Hepatocyte (in vitro differentiated cells): ENCODE results near the gene GRK5. TPM values are rescaled to one million over a fixed set of nuclear protein-coding genes. Genes with fewer than 3 reads are reported as not detected.

Source experiments
- DNase-seq: peaks from one replicate; pipeline ENCODE4 v3.0.0-alpha.2; 2016; ENCODE audit warnings: low spot score
- H2AFZ ChIP-seq: fragments of 200-600 bp; sonication (generic); 2 replicates; pipeline ENCODE4 v1.6.0; 2016; ENCODE audit warnings: antibody characterized with exemption, mild to moderate bottlenecking
- H3K27ac ChIP-seq: fragments of 200-600 bp; sonication (generic); 2 replicates; pipeline ENCODE4 v1.5.1; 2016; ENCODE audit warnings: mild to moderate bottlenecking
- H3K27me3 ChIP-seq: fragments of 200-600 bp; sonication (generic); 2 replicates; pipeline ENCODE4 v1.6.1; 2016
- H3K36me3 ChIP-seq: fragments of 200-600 bp; sonication (generic); replicated peaks from 2 replicates; pipeline ENCODE4 v1.5.1; 2016; ENCODE audit warnings: low read depth; ENCODE audit not compliant: insufficient read depth
- H3K4me1 ChIP-seq: fragments of 200-600 bp; sonication (generic); 2 replicates; pipeline ENCODE4 v1.5.1; 2016; ENCODE audit warnings: mild to moderate bottlenecking, moderate library complexity; ENCODE audit not compliant: insufficient read depth
- H3K4me2 ChIP-seq: fragments of 200-600 bp; sonication (generic); 2 replicates; pipeline ENCODE4 v1.6.0; 2016
- H3K4me3 ChIP-seq: fragments of 200-600 bp; sonication (generic); 2 replicates; pipeline ENCODE4 v1.5.1; 2016; ENCODE audit warnings: mild to moderate bottlenecking
- H3K79me2 ChIP-seq: fragments of 200-600 bp; sonication (generic); 2 replicates; pipeline ENCODE4 v1.6.0; 2017; ENCODE audit warnings: mild to moderate bottlenecking
- H3K9me2 ChIP-seq: fragments of 200-600 bp; sonication (generic); replicated peaks from 2 replicates; pipeline ENCODE4 v1.6.0; 2017; ENCODE audit warnings: mild to moderate bottlenecking; ENCODE audit not compliant: insufficient read depth
- H3K9me3 ChIP-seq: fragments of 200-600 bp; sonication (generic); 2 replicates; pipeline ENCODE4 v1.5.1; 2016; ENCODE audit warnings: low read depth, mild to moderate bottlenecking
- H4K20me1 ChIP-seq: fragments of 200-600 bp; sonication (generic); 2 replicates; pipeline ENCODE4 v1.6.0; 2016; ENCODE audit warnings: mild to moderate bottlenecking; ENCODE audit not compliant: insufficient read depth, poor library complexity, severe bottlenecking
- CTCF ChIP-seq: fragments of 200-600 bp; sonication (generic); IDR thresholded peaks from 2 replicates; pipeline ENCODE4 v1.5.1; 2016; ENCODE audit warnings: antibody characterized with exemption, mild to moderate bottlenecking; ENCODE audit not compliant: poor library complexity
- EZH2 ChIP-seq: fragments of 200-600 bp; sonication (generic); IDR thresholded peaks from 2 replicates; pipeline ENCODE4 v1.6.1; 2016; ENCODE audit warnings: antibody characterized with exemption, mild to moderate bottlenecking, borderline replicate concordance
- EZH2phosphoT487 ChIP-seq: fragments of 200-600 bp; sonication (generic); IDR thresholded peaks from one replicate; pipeline ENCODE4 v1.6.1; 2018; ENCODE audit warnings: antibody characterized with exemption, mild to moderate bottlenecking, low read depth, moderate library complexity; ENCODE audit not compliant: unreplicated experiment, severe bottlenecking
- WGBS: methylation state at CpG from one replicate; pipeline ENCODE4 v1.1.6; 2016; ENCODE audit warnings: low lambda C conversion rate; ENCODE audit errors: missing lambda C conversion rate; 5-methylcytosine and 5-hydroxymethylcytosine counted together
- polyA plus RNA-seq: library from polyadenylated mRNA; unstranded; fragments of >200 nt; fragmentation: Nextera tagmentation; extraction: Ambion mirVana; gene quantifications from 2 replicates; pipeline ENCODE4 v1.2.1, GENCODE V29; 2016
- total RNA-seq: library from RNA; depleted of rRNA; stranded (reverse); fragments of >200 nt; gene quantifications from 2 replicates; pipeline ENCODE4 v1.2.3, GENCODE V29; 2014

GRK5 gene
- total and polyA plus RNA-seq, 2 experiments from 2014 or later, result 7.6 to 19.9 TPM

DNA sequence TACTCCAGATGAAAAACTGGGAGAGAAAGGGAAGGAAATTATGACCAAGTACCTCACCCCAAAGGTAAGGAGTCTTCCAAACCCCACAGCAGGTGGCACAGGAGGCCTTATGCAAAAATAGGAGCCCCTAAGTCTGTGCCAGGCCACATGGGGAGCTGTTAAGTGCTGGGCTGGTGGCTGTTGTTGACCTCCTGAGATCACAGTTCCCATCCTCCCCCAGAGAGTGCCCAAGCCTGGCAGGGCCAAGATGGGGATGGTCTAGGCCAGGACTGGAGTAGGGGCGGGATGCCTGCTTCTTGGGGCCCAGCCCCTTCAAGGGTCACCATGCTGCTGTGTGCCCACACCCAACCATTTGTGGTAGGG, 189.3 kb downstream of the GRK5 start:
- H3K9me2 ChIP-seq, result no peaks in the 10 kb centered on the region
- no peaks in the 10 kb centered on the region for H3K27me3 ChIP-seq
- H3K4me1 ChIP-seq, result no peaks in the 10 kb centered on the region
- no peak overlapping the region for H3K27ac ChIP-seq
- TF ChIP-seq CTCF (no peak), EZH2phosphoT487 (no peak), EZH2 (no peak)
- no peak overlapping the region for H3K4me3 ChIP-seq
- WGBS, result 92% methylated on average over 1 of the region's 1 CpG
- H3K4me2 ChIP-seq, result no peak overlapping the region
- H3K9me3 ChIP-seq, result no peaks in the 10 kb centered on the region
- no peaks in the 10 kb centered on the region for H4K20me1 ChIP-seq
- no peak for DNase-seq
- H3K36me3 ChIP-seq, result no peaks in the 10 kb centered on the region
- H2AFZ ChIP-seq, result no peak overlapping the region
- no peaks in the 10 kb centered on the region for H3K79me2 ChIP-seq

- no peak for DNase-seq
- H3K4me1 ChIP-seq, result no peaks in the 10 kb centered on the region
- no peaks in the 10 kb centered on the region for H4K20me1 ChIP-seq
Measured at GRCh38 chr10:119397416-119397815, 190.0 kb downstream of the GRK5 start.

DNA sequence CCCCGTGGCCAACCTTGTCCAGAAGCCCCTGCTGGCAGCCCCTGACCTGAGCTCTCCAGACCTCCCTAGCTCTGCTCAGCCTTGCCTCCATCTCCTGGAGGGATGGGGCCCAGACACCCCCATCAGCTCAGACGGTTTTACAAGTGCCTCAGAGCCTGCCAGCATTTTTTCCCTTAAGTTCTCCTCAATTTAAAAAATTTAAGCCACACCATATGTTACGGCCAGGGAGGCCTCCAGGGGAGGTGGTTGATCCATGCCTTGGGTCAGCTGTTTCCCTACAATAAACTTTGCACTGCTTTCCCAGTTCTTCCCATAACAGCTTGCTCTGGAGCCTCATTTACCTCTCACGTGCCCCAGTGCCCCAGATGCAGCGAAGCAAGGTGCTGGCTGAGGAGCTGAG, 191.6 kb downstream of the GRK5 start:
- H3K79me2 ChIP-seq, result no peaks in the 10 kb centered on the region
- no peak overlapping the region for H3K4me3 ChIP-seq
- H3K4me1 ChIP-seq, result no peaks in the 10 kb centered on the region
- no peaks in the 10 kb centered on the region for H3K36me3 ChIP-seq
- WGBS, result 62% methylated on average over 5 of the region's 5 CpGs
- no peaks in the 10 kb centered on the region for H3K27me3 ChIP-seq
- TF ChIP-seq CTCF (no peak), EZH2phosphoT487 (no peak)
- DNase-seq, result peak; percentile 35
- H2AFZ ChIP-seq, result no peak overlapping the region
- no peaks in the 10 kb centered on the region for H3K9me2 ChIP-seq
- no peaks in the 10 kb centered on the region for H4K20me1 ChIP-seq
- no peak overlapping the region for H3K4me2 ChIP-seq
- no peak overlapping the region for H3K27ac ChIP-seq
- no peaks in the 10 kb centered on the region for H3K9me3 ChIP-seq

More at GRCh38 chr10:119397416-119397815, 190.0 kb downstream of the GRK5 start:
- Histone ChIP-seq H3K4me3 (no peak overlapping the region), H3K9me3 (no peaks in the 10 kb centered on the region), H3K36me3 (no peaks in the 10 kb centered on the region), H3K4me2 (no peak overlapping the region), H3K79me2 (no peaks in the 10 kb centered on the region), H3K27ac (no peak overlapping the region), H3K9me2 (no peaks in the 10 kb centered on the region), H2AFZ (no peak overlapping the region), H3K27me3 (no peaks in the 10 kb centered on the region)
- no peak for TF ChIP-seq EZH2phosphoT487
- no peak for TF ChIP-seq EZH2
- no peak for TF ChIP-seq CTCF
- 98% methylated on average over 6 of the region's 6 CpGs for WGBS

- no peaks in the 10 kb centered on the region for H3K9me3 ChIP-seq
- 90% methylated on average over 3 of the region's 3 CpGs for whole genome bisulfite sequencing
- no peak overlapping the region for H2AFZ ChIP-seq
- no peak overlapping the region for H3K27ac ChIP-seq
- H4K20me1 ChIP-seq, result no peaks in the 10 kb centered on the region
- no peak overlapping the region for H3K4me2 ChIP-seq
- no peaks in the 10 kb centered on the region for H3K4me1 ChIP-seq
- no peaks in the 10 kb centered on the region for H3K9me2 ChIP-seq
- H3K4me3 ChIP-seq, result no peak overlapping the region
- DNase-seq, result no peak
- TF ChIP-seq CTCF (no peak), EZH2 (no peak), EZH2phosphoT487 (no peak)
- H3K79me2 ChIP-seq, result no peaks in the 10 kb centered on the region
- no peaks in the 10 kb centered on the region for H3K27me3 ChIP-seq
- no peaks in the 10 kb centered on the region for H3K36me3 ChIP-seq
Measured at GRCh38 chr10:119399466-119399865, 192.1 kb downstream of the GRK5 start.
